H9 (cell line): Measurements from ENCODE around the gene FN3KRP. TPM values are rescaled to one million over a fixed set of nuclear protein-coding genes. Genes with fewer than 3 reads are reported as not detected.

Experiments used
- DNase-seq: peaks from one replicate; pipeline ENCODE4 v3.0.0-alpha.2; 2017
- H2AFZ ChIP-seq: one replicate; pipeline ENCODE4 v1.6.1; 2013; ENCODE audit warnings: mild to moderate bottlenecking, low read length, control low read depth, moderate library complexity
- H2AK5ac ChIP-seq: 2 replicates; pipeline ENCODE4 v1.6.1; 2013; ENCODE audit warnings: low read length, control low read depth, mixed read lengths; ENCODE audit not compliant: insufficient read length
- H2BK120ac ChIP-seq: one replicate; pipeline ENCODE4 v1.6.1; 2013; ENCODE audit warnings: low read depth, mild to moderate bottlenecking, low read length, control low read depth, inconsistent platforms; ENCODE audit not compliant: poor library complexity, severe bottlenecking
- H2BK12ac ChIP-seq: 2 replicates; pipeline ENCODE4 v1.6.1; 2013; ENCODE audit warnings: low read length, control low read depth, mixed read lengths, low read depth; ENCODE audit not compliant: insufficient read length
- H2BK15ac ChIP-seq: 2 replicates; pipeline ENCODE4 v1.6.1; 2013; ENCODE audit warnings: low read depth, low read length, control low read depth
- H2BK20ac ChIP-seq: one replicate; pipeline ENCODE4 v1.6.1; 2013; ENCODE audit warnings: low read depth, mild to moderate bottlenecking, low read length, control low read depth, inconsistent platforms; ENCODE audit not compliant: poor library complexity, severe bottlenecking
- H2BK5ac ChIP-seq: 2 replicates; pipeline ENCODE4 v1.6.1; 2013; ENCODE audit warnings: low read length, control low read depth, mixed read lengths; ENCODE audit not compliant: insufficient read length
- H3K14ac ChIP-seq: 2 replicates; pipeline ENCODE4 v1.6.1; 2013; ENCODE audit warnings: low read length, control low read depth; ENCODE audit not compliant: insufficient read depth
- H3K18ac ChIP-seq: 2 replicates; pipeline ENCODE4 v1.6.1; 2013; ENCODE audit warnings: low read depth, mild to moderate bottlenecking, mixed read lengths, low read length, control low read depth; ENCODE audit not compliant: insufficient read length
- H3K23ac ChIP-seq: 2 replicates; pipeline ENCODE4 v1.6.1; 2013; ENCODE audit warnings: low read length, control low read depth, mixed read lengths, low read depth; ENCODE audit not compliant: insufficient read length
- H3K23me2 ChIP-seq: 2 replicates; pipeline ENCODE4 v1.6.1; 2013; ENCODE audit warnings: low read depth, mild to moderate bottlenecking, mixed read lengths, low read length, control low read depth; ENCODE audit not compliant: insufficient read length, poor library complexity, severe bottlenecking
- H3K27ac ChIP-seq: 2 replicates; pipeline ENCODE4 v1.5.1; 2013; ENCODE audit warnings: low read length, control low read depth, mixed read lengths, low read depth; ENCODE audit not compliant: insufficient read length
- H3K27me3 ChIP-seq: 2 replicates; pipeline ENCODE4 v1.6.1; 2013; ENCODE audit warnings: low read length, control low read depth, inconsistent platforms; ENCODE audit not compliant: insufficient read depth
- H3K4ac ChIP-seq: 2 replicates; pipeline ENCODE4 v1.6.1; 2013; ENCODE audit warnings: low read depth, mild to moderate bottlenecking, control low read depth, inconsistent platforms, low read length, moderate library complexity
- H3K4me1 ChIP-seq: 2 replicates; pipeline ENCODE4 v1.6.1; 2013; ENCODE audit warnings: low read length, control low read depth, inconsistent platforms; ENCODE audit not compliant: insufficient read depth
- H3K4me2 ChIP-seq: 2 replicates; pipeline ENCODE4 v1.6.1; 2013; ENCODE audit warnings: low read length, control low read depth, mixed read lengths; ENCODE audit not compliant: insufficient read length, insufficient read depth
- H3K56ac ChIP-seq: 2 replicates; pipeline ENCODE4 v1.6.1; 2013; ENCODE audit warnings: low read depth, mild to moderate bottlenecking, mixed read lengths, low read length, control low read depth; ENCODE audit not compliant: insufficient read length
- H3K79me1 ChIP-seq: 2 replicates; pipeline ENCODE4 v1.6.1; 2013; ENCODE audit warnings: low read depth, mild to moderate bottlenecking, moderate library complexity, low read length, control low read depth, inconsistent platforms; ENCODE audit not compliant: insufficient read depth, poor library complexity, severe bottlenecking
- H3K79me2 ChIP-seq: 2 replicates; pipeline ENCODE4 v1.6.1; 2013; ENCODE audit warnings: low read length, control low read depth, inconsistent platforms; ENCODE audit not compliant: insufficient read depth
- H3K9ac ChIP-seq: 2 replicates; pipeline ENCODE4 v1.6.1; 2013; ENCODE audit warnings: low read length, control low read depth, mixed read lengths; ENCODE audit not compliant: insufficient read length; ENCODE audit errors: extremely low read depth
- H3K9me3 ChIP-seq: one replicate; pipeline ENCODE4 v1.6.1; 2013; ENCODE audit warnings: low read depth, low read length, inconsistent platforms; ENCODE audit not compliant: control insufficient read depth
- H3T11ph ChIP-seq: one replicate; pipeline ENCODE4 v1.6.1; 2013; ENCODE audit warnings: mild to moderate bottlenecking, low read length, control low read depth, inconsistent platforms
- H4K20me1 ChIP-seq: one replicate; pipeline ENCODE4 v1.6.1; 2013; ENCODE audit not compliant: control insufficient read depth, insufficient read length, insufficient read depth
- H4K5ac ChIP-seq: 2 replicates; pipeline ENCODE4 v1.6.1; 2013; ENCODE audit warnings: low read depth, mild to moderate bottlenecking, mixed read lengths, low read length, control low read depth; ENCODE audit not compliant: insufficient read length
- H4K8ac ChIP-seq: replicated peaks from 2 replicates; pipeline ENCODE4 v1.6.1; 2013; ENCODE audit warnings: low read length, control low read depth, mixed read lengths, low read depth; ENCODE audit not compliant: insufficient read length
- H4K91ac ChIP-seq: 2 replicates; pipeline ENCODE4 v1.6.1; 2013; ENCODE audit warnings: low read depth, mild to moderate bottlenecking, moderate library complexity, mixed read lengths, low read length, control low read depth; ENCODE audit not compliant: insufficient read length
- H3K27ac Mint-ChIP-seq, 3 experiments: 2 replicates in 2 of 3; 3 replicates in 1 of 3; pipeline ENCODE4 v1.8.0; 2020 to 2021; ENCODE audit warnings: mixed read lengths in 3 of 3, mild to moderate bottlenecking in 1 of 3, moderate library complexity in 1 of 3
- H3K27me3 Mint-ChIP-seq: 2 replicates; pipeline ENCODE4 v1.8.0; 2021; ENCODE audit warnings: low read depth, mild to moderate bottlenecking, moderate library complexity, mixed read lengths
- H3K36me3 Mint-ChIP-seq, 3 experiments: 2 replicates in 2 of 3; 3 replicates in 1 of 3; pipeline ENCODE4 v1.8.0; 2020 to 2021; ENCODE audit warnings: low read depth in 3 of 3, mixed read lengths in 3 of 3; ENCODE audit not compliant: insufficient read depth in 1 of 3
- H3K4me1 Mint-ChIP-seq, 2 experiments: 2 replicates each; pipeline ENCODE4 v1.8.0; 2020; ENCODE audit warnings: mixed read lengths in 2 of 2
- H3K4me3 Mint-ChIP-seq, 2 experiments: 2 replicates in 1 of 2; 3 replicates in 1 of 2; pipeline ENCODE4 v1.8.0; 2020 to 2021; ENCODE audit warnings: mild to moderate bottlenecking in 2 of 2, mixed read lengths in 2 of 2, moderate library complexity in 1 of 2
- H3K9me3 Mint-ChIP-seq, 2 experiments: 2 replicates in 1 of 2; 3 replicates in 1 of 2; pipeline ENCODE4 v1.8.0; 2020; ENCODE audit warnings: mild to moderate bottlenecking in 2 of 2, mixed read lengths in 2 of 2, moderate library complexity in 1 of 2
- CTCF ChIP-seq: fragments of 200-600 bp; sonication (generic); conservative IDR thresholded peaks from 3 replicates; pipeline ENCODE4 v1.8.0; 2021; ENCODE audit warnings: antibody characterized with exemption, mild to moderate bottlenecking
- WGBS: extraction: QIAGEN DNeasy Blood & Tissue Kit; methylation state at CpG from one replicate; pipeline ENCODE4 v1.1.7; 2013; ENCODE audit warnings: missing lambda C conversion rate, low lambda C conversion rate, mixed read lengths; ENCODE audit not compliant: insufficient read length; ENCODE audit errors: extremely low coverage; 5-methylcytosine and 5-hydroxymethylcytosine counted together
- total RNA-seq: library from RNA; stranded (reverse); gene quantifications from 2 replicates; pipeline ENCODE4 v1.2.1, GENCODE V29; 2021

Gene FN3KRP
- total RNA-seq, 1 experiment from 2014 or later: 32.9 TPM

- Mint-ChIP-seq H3K9me3 (no peaks in the 10 kb centered on the region; a peak in 1 of 5 replicates), H3K27ac (peak overlapping the region; percentile 77 to 98 (median 96)), H3K27me3 (peaks cover 10% of the 10 kb centered on the region), H3K36me3 (peaks cover 5 to 20% (median 13%) of the 10 kb centered on the region in 3 experiments; a peak in 6 of 7 replicates), H3K4me3 (peak overlapping the region; percentile 86 to 95), H3K4me1 (peaks cover 43 to 53% of the 10 kb centered on the region in 2 experiments)
- H3K18ac ChIP-seq: peak overlapping the region; percentile 36
- no peak overlapping the region for H2AK5ac ChIP-seq
- no peaks in the 10 kb centered on the region for H3K9me3 ChIP-seq
- H4K5ac ChIP-seq: no peak overlapping the region
- H3T11ph ChIP-seq: no peak overlapping the region
- no peak overlapping the region for H2BK15ac ChIP-seq
- H3K23ac ChIP-seq: no peak overlapping the region
- H4K91ac ChIP-seq: no peak overlapping the region
- peaks cover 9% of the 10 kb centered on the region for H3K79me1 ChIP-seq
- peak overlapping the region; percentile 72 for H3K27ac ChIP-seq
- no peak overlapping the region; the same call in 1 of the 2 replicates for H3K4ac ChIP-seq
- H3K79me2 ChIP-seq: peaks cover 7% of the 10 kb centered on the region; the same call in 1 of the 2 replicates
- peak overlapping the region; percentile 37 for H3K4me2 ChIP-seq
- DNase-seq: peak; percentile 90
- no peak overlapping the region for H4K8ac ChIP-seq
- H2BK5ac ChIP-seq: no peak overlapping the region
- H4K20me1 ChIP-seq: no peaks in the 10 kb centered on the region
- no peak overlapping the region for H2BK12ac ChIP-seq
- H3K4me1 ChIP-seq: peaks cover 11% of the 10 kb centered on the region; the same call in 1 of the 2 replicates
- no peak overlapping the region for H2BK120ac ChIP-seq
- peak overlapping the region; percentile 8 for H3K9ac ChIP-seq
- H3K27me3 ChIP-seq: peaks cover 4% of the 10 kb centered on the region; the same call in 1 of the 2 replicates
- no peak overlapping the region for H3K56ac ChIP-seq
- peaks cover 14% of the 10 kb centered on the region for H3K23me2 ChIP-seq
- no peak overlapping the region for H2AFZ ChIP-seq
- no CpG with 5 or more reads among the region's 19 CpGs for WGBS
- no peak overlapping the region for H3K14ac ChIP-seq
- no peak for TF ChIP-seq CTCF
- no peak overlapping the region for H2BK20ac ChIP-seq
These were observed 38.0 kb downstream of the FN3KRP start for GRCh38 chr17:82754297-82755208.
